Kidney tubule cell (primary cell): ENCODE results near the gene RALB.

ENCODE experiments used
- DNase-seq: peaks from one replicate; pipeline ENCODE4 v3.0.0-alpha.2; 2018; ENCODE audit warnings: low spot score

The RALB gene

DNA sequence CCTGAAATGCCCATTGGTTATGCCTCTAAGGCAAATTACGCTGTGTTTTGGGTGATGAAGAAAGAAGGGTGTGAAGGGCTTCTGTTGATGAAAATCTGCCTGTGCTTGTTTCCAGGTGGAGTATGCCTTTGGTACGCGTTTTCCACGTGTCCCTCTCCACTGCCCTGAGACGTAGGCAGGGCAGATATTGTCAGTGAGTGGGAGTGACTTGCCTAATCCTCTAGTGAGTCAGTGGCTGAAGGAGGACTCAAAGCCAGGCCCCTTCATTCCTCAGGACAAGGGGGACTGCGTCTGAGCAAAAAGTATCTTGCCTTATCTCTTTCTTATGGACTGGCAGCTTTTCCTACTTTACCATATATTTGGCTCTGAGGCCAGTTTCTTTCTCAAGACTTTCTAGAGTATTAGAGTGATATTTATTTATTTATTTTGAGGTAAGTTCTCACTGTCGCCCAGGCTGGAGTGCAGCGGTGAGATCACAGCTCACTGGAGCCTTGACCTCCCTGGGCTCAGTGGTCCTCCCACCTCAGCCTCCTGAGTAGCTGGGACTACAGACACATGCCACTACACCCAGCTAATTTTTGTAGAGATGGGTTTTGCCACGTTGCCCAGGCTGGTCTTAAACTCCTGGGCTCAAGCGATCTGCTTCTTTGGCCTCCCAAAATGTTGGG lies 10.2 kb downstream of the RALB start:
- DNase-seq = no peak

DNA sequence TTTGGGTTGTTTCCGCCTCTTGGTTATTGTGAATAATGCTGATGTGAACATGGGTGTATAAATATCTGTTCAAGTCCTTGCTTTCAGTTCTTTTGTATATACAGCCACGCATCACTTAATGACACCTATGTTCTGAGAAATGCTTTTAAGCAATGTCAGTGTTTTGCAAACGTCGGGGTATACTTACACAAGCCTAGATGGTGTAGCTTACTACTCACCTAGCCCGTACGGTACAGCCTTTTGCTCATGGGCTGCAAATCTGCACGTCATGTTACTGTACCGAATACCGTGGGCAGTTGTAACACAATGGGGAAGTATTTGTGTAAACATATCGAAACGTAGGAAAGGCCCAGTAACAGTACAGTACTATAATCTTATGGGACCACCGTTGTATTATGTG lies 12.4 kb downstream of the RALB start:
- no peak for DNase-seq

DNA sequence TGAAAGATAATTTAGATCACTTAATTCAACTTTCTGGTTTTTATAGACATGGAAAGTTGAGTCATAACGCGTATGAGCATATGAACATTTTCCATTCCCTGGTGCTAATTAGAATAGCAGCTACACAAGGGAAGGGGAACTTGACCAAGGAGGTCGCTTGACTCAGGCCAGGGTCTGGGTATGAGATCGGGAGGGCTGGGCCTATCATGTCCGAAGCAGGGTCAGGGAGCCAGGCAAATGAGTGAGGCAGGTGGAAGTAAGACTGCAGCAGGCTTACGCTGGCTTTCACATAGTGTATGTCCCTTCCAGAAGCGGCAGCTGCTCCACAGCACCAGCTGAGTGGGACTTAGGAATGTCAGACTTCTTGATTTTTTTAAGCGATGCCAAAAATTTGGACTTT lies 14.7 kb downstream of the RALB start:
- no peak for DNase-seq

GRCh38 chr2:120269076-120269744 lies 16.6 kb downstream of the RALB start:
- DNase-seq = no peak

DNA sequence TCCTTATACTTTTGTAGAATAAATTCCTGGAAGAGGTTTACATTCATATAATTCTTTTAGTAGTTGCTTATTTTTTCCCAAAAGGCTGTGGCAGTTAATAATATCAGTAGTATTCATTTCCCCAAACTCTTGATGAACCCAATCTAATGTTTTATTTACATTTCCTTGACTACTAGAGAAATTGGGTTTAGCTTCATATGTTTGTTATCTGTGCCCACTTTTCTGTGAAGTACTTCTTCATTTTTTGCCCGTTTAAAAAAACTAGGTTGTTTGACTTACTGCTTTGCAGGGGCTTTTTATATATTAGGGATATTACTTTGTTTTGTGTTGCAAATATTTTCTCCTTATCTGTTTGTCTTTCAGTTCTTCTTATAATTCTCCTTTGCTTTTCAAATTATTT lies 17.2 kb downstream of the RALB start:
- no peak for DNase-seq

- no peak for DNase-seq
These were observed 19.2 kb downstream of the RALB start for GRCh38 chr2:120271711-120272379.

DNA sequence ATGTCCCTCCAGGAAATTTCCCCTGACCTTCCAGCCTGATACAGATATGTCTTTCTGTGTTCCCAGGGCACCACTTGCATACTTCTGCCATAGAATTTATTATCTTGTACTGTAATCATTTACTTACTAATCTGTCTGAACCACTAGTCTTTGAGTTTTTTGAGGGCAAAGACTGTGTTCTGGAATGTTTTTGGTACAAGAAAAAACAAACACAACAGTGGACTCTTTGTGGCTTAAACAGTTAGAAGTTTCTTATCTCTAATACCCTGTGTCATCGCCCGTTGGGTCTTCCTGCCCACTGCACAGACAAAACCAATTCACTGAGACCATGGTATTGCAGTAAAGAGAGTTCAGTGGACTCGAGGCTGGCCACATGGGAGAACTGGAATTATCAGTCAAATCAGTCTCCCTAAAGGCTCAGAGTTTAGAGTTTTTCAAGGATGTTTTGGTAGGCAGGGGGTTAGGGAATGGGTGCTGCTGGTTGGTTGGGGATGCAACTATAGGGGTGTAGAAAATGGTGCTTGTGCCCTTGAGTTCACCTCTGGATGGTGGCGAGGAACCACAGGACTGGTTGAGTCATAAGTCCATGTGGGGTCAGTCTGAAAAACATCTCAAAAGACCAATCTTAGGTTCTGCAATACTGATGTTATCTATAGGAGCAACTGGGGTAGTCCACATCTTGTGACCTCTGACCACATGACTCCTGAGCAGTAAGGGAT lies 20.3 kb downstream of the RALB start:
- DNase-seq = no peak

DNA sequence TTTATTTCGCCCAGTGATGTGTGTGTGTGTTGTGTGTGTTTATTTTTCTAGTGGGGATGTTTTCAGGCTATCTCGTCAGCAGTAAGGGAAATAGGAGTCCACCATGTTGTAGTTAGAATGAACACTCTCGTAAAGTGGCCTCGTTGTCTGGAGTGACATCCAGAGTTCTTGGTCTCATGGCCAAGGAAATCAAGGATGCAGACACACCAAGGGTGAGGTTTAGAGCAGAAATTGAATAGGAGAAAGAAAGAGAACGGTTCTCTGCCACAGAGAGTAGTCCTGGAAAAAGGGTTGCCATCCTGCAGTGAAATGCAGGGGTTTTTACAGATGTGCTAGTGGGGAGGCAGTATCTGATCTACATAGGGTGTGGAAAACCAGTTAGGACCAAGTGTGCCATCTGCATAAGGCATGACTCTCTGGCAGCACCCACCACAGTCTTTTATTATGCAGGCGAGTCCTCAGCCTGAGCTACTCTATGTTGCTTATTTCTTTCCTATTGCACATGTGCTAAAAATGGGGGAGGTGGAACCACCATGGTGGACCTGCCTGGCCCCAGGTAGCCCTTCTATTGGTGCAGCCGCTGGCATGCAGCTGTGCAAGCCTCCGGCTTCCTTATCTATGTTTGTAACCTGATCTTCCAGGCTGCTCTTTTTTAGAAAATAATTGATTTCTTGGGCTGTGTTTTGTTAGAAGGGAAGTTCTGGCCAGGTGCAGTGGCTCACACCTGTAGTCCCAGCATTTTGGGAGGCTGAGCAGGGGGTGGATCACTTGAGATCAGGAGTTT lies 23.2 kb downstream of the RALB start:
- DNase-seq = no peak

- no peak for DNase-seq
These were observed 25.0 kb downstream of the RALB start for GRCh38 chr2:120277505-120278205.

DNA sequence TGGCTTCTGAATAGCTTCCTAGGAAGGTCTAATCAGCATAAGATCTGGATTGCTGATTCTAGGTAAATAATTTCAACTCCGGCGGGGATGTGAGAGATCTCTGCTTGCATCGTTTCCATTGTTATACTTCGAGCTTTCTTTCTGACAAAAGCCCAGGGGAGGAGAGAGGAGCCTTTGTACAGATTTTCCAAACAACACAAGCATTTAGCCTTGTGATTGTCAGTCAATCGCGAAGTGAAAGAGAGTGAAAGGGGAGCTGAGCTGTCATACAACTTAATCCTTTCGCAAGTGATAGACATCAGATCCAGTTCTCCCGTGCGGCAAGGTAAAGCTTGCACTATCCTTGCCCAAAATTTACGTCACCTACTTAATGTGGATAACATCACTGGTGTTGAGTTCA lies 26.2 kb downstream of the RALB start:
- no peak for DNase-seq

DNA sequence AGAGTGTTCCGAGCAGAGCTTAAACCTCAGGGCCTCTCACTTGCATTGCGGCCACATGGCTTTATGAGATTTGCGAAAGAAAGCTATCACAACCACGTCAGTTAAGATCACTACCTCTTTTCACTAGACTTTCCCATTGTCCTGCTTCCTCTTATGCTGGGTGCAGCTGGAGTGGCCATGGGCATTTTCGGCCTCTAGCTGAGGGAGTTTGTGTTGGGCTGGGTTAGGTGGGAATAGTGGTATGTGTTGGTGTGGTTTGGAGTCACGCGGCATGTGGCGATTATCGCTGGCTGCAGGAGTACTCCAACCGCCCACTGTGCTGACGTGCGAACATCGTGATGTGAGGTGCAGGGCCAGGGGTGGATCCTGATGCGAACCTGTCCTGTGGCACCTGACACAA lies 27.1 kb downstream of the RALB start:
- DNase-seq = no peak

DNA sequence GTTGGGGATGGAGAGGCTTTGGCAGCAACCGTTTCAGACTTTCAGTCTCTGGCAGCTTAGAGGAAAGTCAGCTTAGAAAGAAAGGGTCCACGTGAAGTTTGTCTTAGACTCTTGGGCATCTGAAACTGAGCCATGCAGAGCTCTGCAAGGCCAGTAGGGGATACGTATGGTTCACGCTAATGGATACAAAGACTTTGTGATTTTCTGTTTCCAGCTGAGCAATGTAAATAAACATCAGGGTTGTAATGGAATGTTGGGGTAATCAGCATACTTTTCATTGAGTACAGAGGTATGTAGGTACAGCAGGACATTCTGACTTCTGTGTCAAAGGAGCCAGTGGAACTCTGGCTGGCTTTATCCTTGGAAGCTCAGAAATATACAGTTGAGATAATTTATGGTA lies 31.0 kb downstream of the RALB start:
- peak; percentile 19 for DNase-seq

- DNase-seq = no peak
These were observed 32.4 kb downstream of the RALB start for GRCh38 chr2:120285056-120285455.

GRCh38 chr2:120287183-120288015 lies 34.7 kb downstream of the RALB start:
- DNase-seq = peak; percentile 98

DNA sequence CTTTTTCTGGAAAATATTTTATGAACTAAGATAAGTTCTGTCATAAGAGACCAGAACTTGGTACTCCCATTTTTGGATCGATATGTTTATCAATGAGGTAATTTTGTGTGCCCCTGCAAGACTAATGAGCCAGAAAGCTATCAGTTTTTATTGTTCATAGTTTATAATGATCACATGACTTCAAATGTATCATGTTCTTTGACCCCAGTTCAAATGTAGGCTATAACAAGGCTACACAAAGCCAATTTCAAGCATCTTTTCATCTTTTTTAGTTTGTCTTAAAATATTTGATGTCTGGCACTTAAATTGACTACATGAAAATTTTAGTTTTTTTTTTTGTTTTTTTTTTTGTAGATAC lies 35.3 kb downstream of the RALB start:
- no peak for DNase-seq

DNA sequence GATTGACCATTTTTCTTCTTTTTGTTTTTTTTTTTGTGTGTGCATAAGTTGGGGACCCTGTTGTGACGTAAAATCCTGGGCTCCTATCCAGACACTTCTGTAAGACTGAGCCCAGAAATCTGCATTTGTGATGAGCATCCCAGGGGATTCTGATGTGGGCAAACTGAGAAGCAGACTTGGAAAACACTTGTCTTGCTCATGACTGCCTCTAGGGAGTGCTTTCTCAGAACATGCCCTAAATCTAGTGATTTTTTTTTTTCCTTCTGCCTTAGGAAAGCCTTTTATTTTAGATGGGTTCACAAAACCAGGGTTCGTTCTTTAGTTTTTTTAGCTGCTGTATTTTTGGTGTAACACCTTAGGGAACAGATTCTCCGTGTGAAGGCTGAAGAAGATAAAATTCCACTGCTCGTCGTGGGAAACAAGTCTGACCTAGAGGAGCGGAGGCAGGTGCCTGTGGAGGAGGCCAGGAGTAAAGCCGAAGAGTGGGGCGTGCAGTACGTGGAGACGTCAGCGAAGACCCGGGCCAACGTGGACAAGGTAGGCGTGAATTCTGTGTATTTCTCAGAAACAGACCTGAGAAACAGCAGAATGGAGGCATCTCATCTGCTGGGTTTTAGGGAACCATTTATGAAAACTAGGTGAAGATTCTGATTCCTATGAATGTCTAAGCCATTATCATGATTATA lies 36.7 kb downstream of the RALB start:
- no peak for DNase-seq

DNA sequence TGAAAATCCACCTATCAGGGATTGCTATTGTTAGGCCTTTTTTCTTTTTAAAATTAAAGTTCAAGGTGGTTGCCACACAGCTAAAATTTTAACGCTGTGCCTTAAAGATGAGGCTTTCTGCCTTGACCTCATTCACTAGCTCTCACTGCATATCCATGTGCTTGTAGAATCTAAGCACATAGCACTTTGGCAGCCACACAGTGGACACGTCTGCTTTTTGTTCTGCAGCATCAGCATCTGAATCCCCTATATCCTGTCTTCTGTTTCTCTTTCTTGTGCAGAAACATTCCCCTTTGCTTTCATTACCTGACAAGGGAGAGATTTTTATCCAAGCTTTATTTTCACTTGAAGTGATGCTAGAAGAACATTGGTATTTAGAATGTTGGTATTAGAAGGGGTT lies 38.1 kb downstream of the RALB start:
- no peak for DNase-seq

DNA sequence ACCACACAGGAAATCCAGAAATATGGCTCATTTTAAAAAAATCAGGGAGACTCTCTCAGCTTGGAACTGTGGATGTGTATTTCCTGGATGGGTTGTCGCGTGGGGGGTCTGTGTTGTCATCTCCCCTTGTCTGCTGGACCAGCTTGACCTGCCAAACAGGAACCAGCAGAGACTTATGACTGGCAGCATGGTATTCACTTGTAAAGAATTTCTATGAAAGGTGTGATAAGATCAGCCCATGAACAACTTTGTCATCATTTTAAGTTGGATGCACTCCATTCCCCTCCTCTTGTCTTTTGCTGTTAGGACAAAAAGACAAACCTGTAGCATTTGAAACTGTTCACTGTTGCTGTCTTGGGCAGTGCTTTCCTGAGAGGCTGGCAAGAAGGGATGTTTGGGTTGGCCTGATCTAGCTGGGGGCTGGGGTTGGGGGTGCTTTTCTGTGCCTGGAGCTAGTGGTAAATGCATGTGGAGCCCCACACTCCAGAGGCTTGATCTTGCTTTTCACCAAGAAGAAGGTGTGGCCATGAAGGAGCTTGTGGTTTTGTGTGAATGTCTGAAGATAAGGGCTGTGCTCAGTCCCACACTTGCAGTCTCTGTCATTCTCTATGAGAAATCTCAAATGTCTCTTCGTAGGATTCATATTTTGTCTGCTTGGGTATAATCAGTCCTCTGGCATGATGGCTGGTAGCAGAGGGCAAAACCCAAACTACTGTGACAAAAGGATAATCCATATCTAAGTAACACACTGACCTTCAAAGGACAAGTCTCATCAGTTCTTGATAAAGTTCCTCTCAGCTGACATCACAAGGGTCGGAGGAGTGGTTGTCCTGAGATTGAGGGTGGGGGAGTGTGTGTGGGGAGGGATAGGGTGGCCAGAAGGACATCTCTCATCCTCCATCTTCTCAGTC lies 39.0 kb downstream of the RALB start:
- peak; percentile 77 for DNase-seq
